CD14-positive monocyte (primary cell): Measurements from ENCODE around the gene CYSTM1. TPM values are rescaled to one million over a fixed set of nuclear protein-coding genes. Genes with fewer than 3 reads are reported as not detected.

Experiments used
- DNase-seq, 3 donors: peaks; one replicate each; pipeline ENCODE4 v3.0.0-alpha.2; 2011 to 2022
- H2AFZ ChIP-seq: 2 replicates; pipeline ENCODE4 v1.6.0; 2012; ENCODE audit warnings: mild to moderate bottlenecking, low read depth, low read length, inconsistent platforms; ENCODE audit not compliant: insufficient read depth, poor library complexity, severe bottlenecking
- H3K27ac ChIP-seq, 2 donors: 1 replicate in 1 of 2; 2 replicates in 1 of 2; pipeline ENCODE4 v1.5.1; 2012 to 2013; ENCODE audit warnings: low read length in 2 of 2, control low read depth in 1 of 2, inconsistent platforms in 1 of 2, low read depth in 1 of 2, mild to moderate bottlenecking in 1 of 2
- H3K27me3 ChIP-seq, 2 donors: one replicate each; pipeline versions ENCODE4 v1.6.0 to v1.6.1; 2011 to 2013; ENCODE audit warnings: low read length in 2 of 2; ENCODE audit not compliant: control insufficient read depth in 2 of 2, insufficient read depth in 2 of 2
- H3K36me3 ChIP-seq, 2 donors: replicated peaks in 1 of 2; 1 replicate in 1 of 2; 2 replicates in 1 of 2; pipeline versions ENCODE4 v1.5.1 to v1.6.1; 2012 to 2013; ENCODE audit warnings: low read length in 2 of 2, control low read depth in 1 of 2, inconsistent platforms in 1 of 2, mild to moderate bottlenecking in 1 of 2; ENCODE audit not compliant: insufficient read depth in 2 of 2, control insufficient read depth in 1 of 2
- H3K4me1 ChIP-seq, 2 donors: 1 replicate in 1 of 2; 2 replicates in 1 of 2; pipeline versions ENCODE4 v1.5.1 to v1.6.1; 2012 to 2013; ENCODE audit warnings: low read length in 2 of 2, control low read depth in 1 of 2, inconsistent platforms in 1 of 2, mild to moderate bottlenecking in 1 of 2, moderate library complexity in 1 of 2; ENCODE audit not compliant: insufficient read depth in 2 of 2, control insufficient read depth in 1 of 2
- H3K4me2 ChIP-seq: replicated peaks from 2 replicates; pipeline ENCODE3; 2012; ENCODE audit warnings: low read length, moderate library complexity, mild to moderate bottlenecking; ENCODE audit not compliant: poor library complexity, severe bottlenecking; ENCODE audit errors: extremely low read depth
- H3K4me3 ChIP-seq, 3 experiments: fragments of 200-600 bp in 1 of 3; sonication (generic) in 1 of 3; replicated peaks in 1 of 3; 1 replicate in 2 of 3; 2 replicates in 1 of 3; pipeline ENCODE4 v1.5.1; 2011 to 2013; ENCODE audit warnings: low read length in 3 of 3, mild to moderate bottlenecking in 3 of 3, control low read depth in 2 of 3, low read depth in 2 of 3, inconsistent platforms in 1 of 3, moderate library complexity in 1 of 3
- H3K79me2 ChIP-seq: 2 replicates; pipeline ENCODE4 v1.6.0; 2012; ENCODE audit warnings: mild to moderate bottlenecking, control low read depth, inconsistent platforms, low read length, moderate library complexity; ENCODE audit not compliant: insufficient read depth
- H3K9ac ChIP-seq: 2 replicates; pipeline ENCODE4 v1.6.0; 2017; ENCODE audit warnings: low read length, mild to moderate bottlenecking; ENCODE audit not compliant: insufficient read depth, poor library complexity, severe bottlenecking
- H3K9me3 ChIP-seq, 2 donors: replicated peaks in 1 of 2; 1 replicate in 1 of 2; 2 replicates in 1 of 2; pipeline versions ENCODE4 v1.5.1 to v1.6.1; 2012 to 2013; ENCODE audit warnings: low read length in 2 of 2, control low read depth in 1 of 2; ENCODE audit not compliant: control insufficient read depth in 1 of 2, insufficient read depth in 1 of 2
- H4K20me1 ChIP-seq: 2 replicates; pipeline ENCODE4 v1.6.0; 2012; ENCODE audit warnings: mild to moderate bottlenecking, low read length, control low read depth, moderate library complexity; ENCODE audit not compliant: insufficient read depth
- H3K27ac Mint-ChIP-seq, 7 donors: one replicate each; pipeline ENCODE4 v1.8.0; 2020; ENCODE audit warnings: mild to moderate bottlenecking in 7 of 7, mixed read lengths in 7 of 7, moderate library complexity in 6 of 7, inconsistent platforms in 2 of 7
- H3K27me3 Mint-ChIP-seq, 3 donors: one replicate each; pipeline ENCODE4 v1.8.0; 2021 to 2022; ENCODE audit warnings: low read depth in 3 of 3, mild to moderate bottlenecking in 3 of 3, mixed read lengths in 3 of 3, moderate library complexity in 3 of 3, inconsistent platforms in 1 of 3
- H3K36me3 Mint-ChIP-seq, 2 donors: one replicate each; pipeline ENCODE4 v1.8.0; 2020; ENCODE audit warnings: mixed read lengths in 2 of 2, inconsistent platforms in 1 of 2, mild to moderate bottlenecking in 1 of 2
- H3K4me1 Mint-ChIP-seq: one replicate; pipeline ENCODE4 v1.8.0; 2020; ENCODE audit warnings: mild to moderate bottlenecking, mixed read lengths
- H3K4me3 Mint-ChIP-seq, 2 donors: one replicate each; pipeline ENCODE4 v1.8.0; 2020; ENCODE audit warnings: mild to moderate bottlenecking in 2 of 2, mixed read lengths in 2 of 2, moderate library complexity in 1 of 2
- H3K9me3 Mint-ChIP-seq, 7 donors: one replicate each; pipeline ENCODE4 v1.8.0; 2020 to 2022; ENCODE audit warnings: mixed read lengths in 7 of 7, mild to moderate bottlenecking in 6 of 7, moderate library complexity in 6 of 7, inconsistent platforms in 2 of 7
- WGBS: methylation state at CpG from one replicate; pipeline ENCODE4 v1.1.5; 2013; ENCODE audit warnings: missing lambda C conversion rate; ENCODE audit not compliant: insufficient coverage; 5-methylcytosine and 5-hydroxymethylcytosine counted together
- intact Hi-C, 2 donors: fragments of 100-400 bp; cut with micrococcal nuclease; formaldehyde crosslinking; loops; one replicate each; pipeline versions ENCODE4 v1.15.0 to v1.15.1; 2023
- polyA plus RNA-seq, 3 donors: library from polyadenylated mRNA; depleted of rRNA in 1 of 3; unstranded in 2 of 3; stranded (reverse) in 1 of 3; fragments of 300-500 nt in 2 of 3; fragments of >200 nt in 1 of 3; fragmentation: Illumina TruSeq in 2 of 3; gene quantifications; 1 replicate in 2 of 3; 2 replicates in 1 of 3; pipeline ENCODE4 v1.2.3, GENCODE V29; 2012 to 2021
- TF ChIP-seq, protein P1 (sequence below): fragments of 200-600 bp; IDR thresholded peaks from one replicate; pipeline ENCODE4 v1.8.0; 2022; ENCODE audit warnings: antibody characterized with exemption, mild to moderate bottlenecking

Gene CYSTM1
- polyA plus RNA-seq, 3 donors, result 14.0 to 40.0 (median 36.7) TPM

DNA sequence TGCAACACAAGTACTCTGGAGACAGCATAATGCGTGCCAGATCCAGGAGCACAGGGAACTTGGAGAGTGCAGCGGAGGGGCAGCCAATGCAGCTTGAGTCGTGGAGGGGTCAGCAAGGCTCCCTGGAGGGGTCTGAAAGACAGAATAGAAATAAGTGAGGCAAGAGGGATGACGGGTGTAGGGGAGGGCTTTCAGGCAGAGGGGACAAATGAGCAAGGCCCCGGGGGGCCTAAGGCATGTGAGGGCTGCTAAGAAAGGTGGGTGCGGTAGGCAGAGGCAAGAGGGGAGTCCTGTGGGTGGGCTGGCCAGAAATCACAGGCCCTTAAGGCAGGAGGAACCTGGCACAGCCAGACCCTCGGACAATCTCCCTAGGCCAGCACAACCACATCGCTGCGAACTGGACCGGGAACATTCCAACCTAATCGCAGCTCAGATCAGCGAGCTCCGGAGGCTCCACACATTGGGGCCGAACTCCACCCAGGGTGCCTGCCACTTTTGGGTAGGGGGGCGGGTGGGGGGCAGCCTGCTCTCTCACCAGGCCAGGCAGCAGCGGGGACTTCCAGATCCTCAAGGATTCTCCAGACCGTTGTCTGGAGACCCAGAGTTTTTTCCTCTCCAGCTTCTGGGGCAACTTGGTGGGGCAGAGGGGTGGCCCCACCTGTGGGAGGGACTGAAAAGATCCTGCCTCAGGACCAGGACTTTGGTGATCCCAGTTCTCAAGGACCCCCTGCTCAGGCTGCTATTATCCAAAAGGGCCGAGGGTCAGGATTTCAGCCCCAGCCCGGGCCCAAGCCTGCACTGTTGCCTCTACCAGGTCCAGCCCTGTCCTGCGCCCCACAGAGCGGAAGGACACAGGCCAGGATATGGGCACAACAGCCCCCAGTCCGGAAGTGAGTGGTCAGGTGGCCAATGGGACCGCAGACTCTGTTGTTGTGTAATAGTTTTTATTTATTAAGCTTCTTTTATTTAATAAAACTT, 22.7 kb upstream of the CYSTM1 start:
- Histone ChIP-seq H3K9me3 (no peaks in the 10 kb centered on the region), H3K27ac (no peak overlapping the region), H3K79me2 (no peaks in the 10 kb centered on the region), H3K36me3 (no peaks in the 10 kb centered on the region), H2AFZ (no peak overlapping the region), H3K9ac (no peak overlapping the region), H3K27me3 (peaks cover 7 to 15% of the 10 kb centered on the region in 2 donors), H4K20me1 (peaks cover 5% of the 10 kb centered on the region), H3K4me1 (peaks cover 3 to 21% of the 10 kb centered on the region in 2 donors), H3K4me3 (no peak overlapping the region), H3K4me2 (no peak overlapping the region)
- H3K4me3 Mint-ChIP-seq, result no peak overlapping the region
- TF ChIP-seq, protein P1, sequence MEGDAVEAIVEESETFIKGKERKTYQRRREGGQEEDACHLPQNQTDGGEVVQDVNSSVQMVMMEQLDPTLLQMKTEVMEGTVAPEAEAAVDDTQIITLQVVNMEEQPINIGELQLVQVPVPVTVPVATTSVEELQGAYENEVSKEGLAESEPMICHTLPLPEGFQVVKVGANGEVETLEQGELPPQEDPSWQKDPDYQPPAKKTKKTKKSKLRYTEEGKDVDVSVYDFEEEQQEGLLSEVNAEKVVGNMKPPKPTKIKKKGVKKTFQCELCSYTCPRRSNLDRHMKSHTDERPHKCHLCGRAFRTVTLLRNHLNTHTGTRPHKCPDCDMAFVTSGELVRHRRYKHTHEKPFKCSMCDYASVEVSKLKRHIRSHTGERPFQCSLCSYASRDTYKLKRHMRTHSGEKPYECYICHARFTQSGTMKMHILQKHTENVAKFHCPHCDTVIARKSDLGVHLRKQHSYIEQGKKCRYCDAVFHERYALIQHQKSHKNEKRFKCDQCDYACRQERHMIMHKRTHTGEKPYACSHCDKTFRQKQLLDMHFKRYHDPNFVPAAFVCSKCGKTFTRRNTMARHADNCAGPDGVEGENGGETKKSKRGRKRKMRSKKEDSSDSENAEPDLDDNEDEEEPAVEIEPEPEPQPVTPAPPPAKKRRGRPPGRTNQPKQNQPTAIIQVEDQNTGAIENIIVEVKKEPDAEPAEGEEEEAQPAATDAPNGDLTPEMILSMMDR, result no peak
- H3K4me1 Mint-ChIP-seq, result peaks cover 19% of the 10 kb centered on the region
- DNase-seq, result no peak
- peaks cover 15 to 27% (median 16%) of the 10 kb centered on the region in 3 donors for H3K27me3 Mint-ChIP-seq
- 86% methylated on average over 20 of the region's 23 CpGs for WGBS
- H3K9me3 Mint-ChIP-seq, result peaks cover 0 to 2% (median 0%) of the 10 kb centered on the region in 7 donors
- intact Hi-C loops, result loop anchor here in 1 of 2 donors (10.0 kb wide), 1 partner anchor 368 kb away; no protein-coding TSS in a partner anchor
- H3K27ac Mint-ChIP-seq, result no peak overlapping the region
- H3K36me3 Mint-ChIP-seq, result peaks cover 0 to 4% of the 10 kb centered on the region in 2 donors

DNA sequence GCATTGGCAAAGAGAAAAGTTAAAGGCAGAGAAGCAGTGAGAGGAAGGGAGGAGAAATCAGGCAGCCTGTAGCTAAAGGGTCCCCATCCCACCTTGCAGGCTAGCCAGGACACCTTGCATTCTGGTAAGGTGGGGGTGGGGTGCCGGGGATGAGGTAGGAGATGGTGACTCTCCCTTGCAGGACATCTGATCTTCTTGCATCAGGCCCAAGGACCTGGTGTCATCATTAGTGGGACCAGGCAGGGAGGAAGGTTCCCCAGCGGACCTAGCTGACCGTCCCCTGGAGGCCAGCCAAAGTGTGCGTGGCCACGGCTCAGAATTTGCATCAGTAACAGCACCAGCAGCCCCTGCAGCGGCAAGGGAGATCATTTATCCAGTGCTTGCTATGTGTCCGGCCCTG, 21.7 kb upstream of the CYSTM1 start:
- no peaks in the 10 kb centered on the region for H4K20me1 ChIP-seq
- H3K79me2 ChIP-seq, result no peaks in the 10 kb centered on the region
- no peak overlapping the region for H3K4me3 ChIP-seq
- TF ChIP-seq, protein P1, result no peak
- no peak overlapping the region for H3K9ac ChIP-seq
- H3K36me3 ChIP-seq, result no peaks in the 10 kb centered on the region
- WGBS, result 61% methylated on average over 7 of the region's 7 CpGs
- H3K27me3 ChIP-seq, result peaks cover 0 to 5% of the 10 kb centered on the region in 2 donors
- peaks cover 6 to 24% of the 10 kb centered on the region in 2 donors for H3K4me1 ChIP-seq
- no peak overlapping the region for H3K27ac ChIP-seq
- Mint-ChIP-seq H3K36me3 (no peaks in the 10 kb centered on the region), H3K27me3 (peaks cover 8 to 21% (median 10%) of the 10 kb centered on the region in 3 donors), H3K4me3 (no peak overlapping the region), H3K4me1 (peaks cover 22% of the 10 kb centered on the region), H3K9me3 (peaks cover 0 to 2% (median 0%) of the 10 kb centered on the region in 7 donors), H3K27ac (no peak overlapping the region)
- H2AFZ ChIP-seq, result no peak overlapping the region
- no peaks in the 10 kb centered on the region for H3K9me3 ChIP-seq
- no peak overlapping the region for H3K4me2 ChIP-seq
- intact Hi-C loops, result loop anchor here in 1 of 2 donors (10.0 kb wide), 1 partner anchor 368 kb away; no protein-coding TSS in a partner anchor
- no peak for DNase-seq
